Stimulated activated CD4-positive, alpha-beta T cell treated with anti-CD3 and anti-CD28 coated beads, Interleukin-2, amount 100 ng/mL, for 4 hours (primary cell): ENCODE results near the gene TRIM10.
A peak's percentile ranks its signal among the peaks of the same experiment; 100 is the strongest.
"Not testable (repeated sequence)": the region's sequence is repeated elsewhere in the genome, so short reads cannot be mapped to it uniquely, and the experiment has no call there.

Experiments used
- DNase-seq: peaks from one replicate; pipeline ENCODE4 v3.0.0-alpha.2; 2020; ENCODE audit warnings: low read depth

TRIM10 gene

GRCh38 chr6:30171677-30172471 is 10.9 kb upstream of the TRIM10 start:
- no peak for DNase-seq

GRCh38 chr6:30169658-30170614 is 8.9 kb upstream of the TRIM10 start:
- DNase-seq, result no peak

- no peak for DNase-seq
Measured at GRCh38 chr6:30168741-30169140, 7.7 kb upstream of the TRIM10 start.

DNA sequence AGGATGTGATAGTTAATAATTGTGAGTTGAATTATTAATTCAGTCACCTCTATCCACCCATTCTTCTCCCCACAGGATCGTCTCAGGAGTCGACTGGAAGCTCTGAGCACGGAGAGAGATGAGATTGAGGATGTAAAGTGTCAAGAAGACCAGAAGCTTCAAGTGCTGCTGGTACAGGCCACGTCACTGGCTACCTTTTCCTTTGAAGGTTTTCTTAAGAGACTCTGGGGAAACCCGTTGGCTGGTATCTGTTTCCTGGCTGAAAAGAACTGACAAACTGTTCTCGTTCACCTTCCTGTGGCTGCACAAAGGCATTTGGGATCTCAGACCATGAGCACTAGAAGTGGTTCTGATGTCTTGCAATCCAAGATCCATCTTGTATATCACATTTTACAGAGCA is 6.1 kb upstream of the TRIM10 start:
- DNase-seq, result no peak

DNA sequence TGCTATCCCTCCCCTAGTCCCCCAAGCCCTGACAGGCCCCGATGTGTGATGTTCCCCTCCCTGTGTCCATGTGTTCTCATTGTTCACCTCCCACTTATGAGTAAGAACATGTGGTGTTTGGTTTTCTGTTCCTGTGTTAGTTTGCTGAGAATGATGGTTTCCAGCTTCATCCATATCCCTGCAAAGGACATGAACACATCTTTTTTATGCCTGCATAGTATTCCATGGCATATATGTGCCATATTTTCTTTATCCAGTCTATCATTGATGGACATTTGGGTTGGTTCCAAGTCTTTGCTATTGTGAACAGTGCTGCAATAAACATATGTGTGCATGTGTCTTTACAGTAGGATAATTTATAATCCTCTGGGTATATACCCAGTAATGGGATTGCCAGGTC is 4.2 kb upstream of the TRIM10 start:
- not testable (repeated sequence) for DNase-seq

DNA sequence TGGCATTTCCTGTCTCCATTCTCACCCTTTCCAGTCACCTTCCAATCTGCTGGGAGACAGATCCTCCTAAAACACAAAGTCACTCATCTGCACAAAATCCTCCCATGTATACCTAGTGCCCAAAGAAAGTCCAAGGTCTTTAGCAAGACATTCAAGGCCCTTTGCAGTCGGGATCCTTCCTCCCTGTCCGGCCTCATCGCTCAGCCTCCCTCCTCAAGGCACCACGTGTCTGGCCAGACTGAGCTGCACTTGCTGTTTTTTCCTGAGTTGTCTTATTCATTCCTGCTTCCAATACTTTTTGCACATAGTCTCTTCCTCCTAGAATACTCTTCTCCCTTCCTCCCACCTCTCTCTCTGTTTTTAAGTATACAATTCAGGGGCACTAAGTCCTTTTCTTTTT is 3.7 kb upstream of the TRIM10 start:
- DNase-seq, result no peak

GRCh38 chr6:30163918-30164654 is 3.1 kb upstream of the TRIM10 start:
- no peak for DNase-seq

DNA sequence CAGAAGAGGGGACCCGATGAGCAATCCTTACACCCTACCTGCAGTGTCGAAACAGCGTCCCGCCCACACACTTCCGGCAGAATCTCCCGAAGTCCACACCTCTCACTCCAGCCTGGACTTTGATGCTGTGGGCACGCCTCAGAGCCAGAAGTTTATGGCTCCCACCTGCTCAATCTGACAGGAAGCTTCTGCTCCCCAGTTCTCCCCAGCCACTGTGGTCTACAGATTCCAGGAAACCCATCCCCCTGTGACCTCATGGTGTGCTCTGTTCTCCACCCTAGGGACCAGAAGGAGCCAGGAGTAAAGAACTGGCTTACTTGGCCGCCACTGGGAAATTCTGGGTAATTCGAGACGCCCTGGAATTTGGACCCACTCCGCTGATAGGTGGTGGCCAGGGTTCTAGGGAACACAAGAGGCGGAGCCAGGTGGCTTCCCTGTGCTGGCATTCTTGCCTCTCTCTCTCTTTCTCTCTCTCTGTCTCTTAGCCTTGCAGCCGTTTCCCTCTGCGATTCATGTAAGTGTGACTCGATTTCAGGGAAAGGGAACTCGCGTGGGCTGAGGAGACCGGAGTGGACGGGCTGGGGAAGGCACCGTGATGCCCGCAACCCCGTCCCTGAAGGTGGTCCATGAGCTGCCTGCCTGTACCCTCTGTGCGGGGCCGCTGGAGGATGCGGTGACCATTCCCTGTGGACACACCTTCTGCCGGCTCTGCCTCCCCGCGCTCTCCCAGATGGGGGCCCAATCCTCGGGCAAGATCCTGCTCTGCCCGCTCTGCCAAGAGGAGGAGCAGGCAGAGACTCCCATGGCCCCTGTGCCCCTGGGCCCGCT is 2.3 kb upstream of the TRIM10 start, which contains the start of gene TRIM15:
Gene TRIM15, plus strand, starts transcription at position 457 of the 828 bp plus-strand sequence. Its CDS starts 139 bp downstream, at position 596.
- DNase-seq, result peak; percentile 10

DNA sequence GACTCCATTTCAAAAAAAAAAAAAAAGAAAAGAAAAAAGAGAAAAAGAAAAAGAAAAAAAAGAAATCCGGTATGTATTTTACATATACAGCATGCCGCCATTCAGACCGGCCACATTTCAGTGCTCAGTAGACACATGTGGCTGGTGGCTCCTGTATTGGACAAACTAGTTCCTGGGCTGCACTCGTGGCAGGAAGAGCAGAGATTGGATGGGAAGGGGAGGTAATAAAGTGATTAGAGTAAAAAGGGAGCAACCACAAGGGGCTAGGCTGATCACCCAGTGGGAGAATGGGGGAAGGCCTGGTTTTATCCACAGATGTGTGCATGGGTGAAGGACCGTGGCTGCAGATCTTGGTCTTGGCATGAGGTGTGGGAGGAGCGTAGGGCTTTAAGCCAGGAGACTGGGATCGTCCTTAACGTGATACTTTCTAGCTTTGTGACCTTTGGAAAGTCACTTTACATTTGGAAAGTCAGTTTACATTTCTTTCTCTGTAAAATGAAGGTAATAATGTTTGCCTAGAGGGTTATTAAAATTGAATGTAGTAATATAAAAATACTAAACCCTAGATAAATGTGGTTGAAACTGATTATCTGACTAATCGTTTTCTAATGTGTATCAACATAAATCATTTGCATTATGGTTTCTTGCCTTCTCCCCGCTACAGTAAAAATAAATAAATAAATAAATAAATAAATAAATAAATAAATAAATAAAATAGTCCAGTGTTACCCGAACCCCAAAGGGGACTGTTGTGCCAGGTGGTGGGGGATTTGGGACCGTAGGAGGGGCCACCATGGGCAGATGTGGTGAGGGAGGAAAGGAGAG is 1.5 kb upstream of the TRIM10 start:
- DNase-seq, result no peak

- DNase-seq, result no peak
Measured at GRCh38 chr6:30160008-30160784, 815 bp downstream of the TRIM10 start.

- no peak for DNase-seq
Measured at GRCh38 chr6:30158475-30159040, 2.5 kb downstream of the TRIM10 start.

DNA sequence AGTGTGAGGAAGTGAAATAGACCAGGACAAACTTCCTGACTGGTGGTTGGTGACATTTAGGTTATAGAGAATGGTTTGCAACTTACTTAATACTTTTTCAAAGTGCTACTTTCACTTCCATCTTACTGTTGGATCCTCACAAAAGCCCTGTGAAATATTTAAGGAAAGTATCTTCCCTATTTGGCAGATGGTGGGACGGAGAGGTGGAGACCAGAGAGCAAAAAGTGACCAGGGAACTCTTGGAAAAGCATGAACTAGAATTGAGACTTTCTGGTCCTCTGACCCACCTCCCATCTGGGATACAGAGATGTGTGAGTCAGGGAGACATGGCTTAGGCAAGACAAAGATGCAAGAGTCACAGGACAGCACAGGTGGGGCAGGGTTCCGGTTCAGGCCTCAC is 3.0 kb downstream of the TRIM10 start:
- DNase-seq, result no peak

DNA sequence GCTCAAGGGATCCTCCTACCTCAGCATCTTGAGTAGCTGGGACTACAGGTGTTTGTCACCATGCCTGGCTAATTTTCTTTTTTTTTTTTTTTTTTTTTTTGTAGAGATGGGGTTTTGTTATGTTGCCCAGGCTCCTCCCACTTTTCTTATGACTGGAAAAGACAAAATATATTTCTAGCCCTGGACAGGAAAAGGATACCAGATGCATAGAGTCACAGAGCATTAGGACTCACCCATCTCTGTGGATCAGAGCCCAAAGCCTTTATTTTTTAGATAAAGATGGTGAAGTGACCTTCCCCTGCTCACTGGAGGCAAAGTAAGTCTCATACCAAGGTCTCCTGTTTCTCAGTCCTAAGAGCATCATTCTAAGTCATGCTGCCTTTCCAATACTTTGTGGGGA is 3.4 kb downstream of the TRIM10 start:
- no peak for DNase-seq

GRCh38 chr6:30156774-30157173 is 4.2 kb downstream of the TRIM10 start:
- no peak for DNase-seq

- DNase-seq, result no peak
Measured at GRCh38 chr6:30156262-30156599, 4.8 kb downstream of the TRIM10 start.

DNA sequence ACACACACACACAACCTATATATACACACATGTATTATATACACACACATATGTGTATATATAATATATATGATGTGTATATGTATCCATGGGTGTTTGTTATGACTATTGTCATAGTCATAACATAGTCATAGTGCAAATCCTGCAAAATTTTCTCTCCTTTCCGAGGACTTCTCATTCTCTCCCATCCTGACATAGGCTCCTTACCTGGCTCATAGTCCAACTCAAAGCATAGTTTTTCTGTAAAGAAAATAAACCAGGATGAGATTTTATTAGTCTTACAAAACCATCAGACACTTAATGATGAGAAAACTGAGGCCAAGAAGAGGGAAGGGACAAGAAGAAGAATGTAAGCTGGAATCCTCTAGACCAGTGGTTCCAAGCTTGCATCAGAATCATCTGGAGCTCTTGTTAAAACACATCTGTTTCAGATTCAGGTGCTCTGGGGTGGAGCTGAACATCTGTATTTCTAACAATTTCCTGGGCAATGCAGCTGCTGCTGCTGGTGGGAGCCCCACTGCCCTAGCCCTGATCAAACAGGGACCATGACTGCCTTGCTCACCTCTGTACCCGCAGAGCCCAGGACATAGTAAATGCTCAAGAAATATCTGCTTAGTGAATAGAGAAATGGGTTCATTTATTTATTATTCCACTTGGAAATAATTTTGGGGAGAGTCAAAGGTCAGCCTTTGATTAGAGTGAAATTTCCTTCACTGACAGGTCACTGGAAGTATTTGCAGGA is 5.3 kb downstream of the TRIM10 start:
- no peak for DNase-seq

- no peak for DNase-seq
Measured at GRCh38 chr6:30154709-30155519, 6.1 kb downstream of the TRIM10 start.

- DNase-seq, result no peak
Measured at GRCh38 chr6:30154061-30154460, 7.0 kb downstream of the TRIM10 start.
